MM.1S (cell line): Measurements from ENCODE around the gene LTB4R.

ENCODE experiments used
- DNase-seq: peaks from one replicate; pipeline ENCODE4 v3.0.0-alpha.2; 2015
- H2AFZ ChIP-seq: fragments of 300-600 bp; sonication (generic); 2 replicates; pipeline ENCODE4 v1.6.0; 2016; ENCODE audit warnings: antibody characterized with exemption, low read length
- H3F3A ChIP-seq: fragments of 300-600 bp; sonication (generic); 2 replicates; pipeline ENCODE4 v1.6.1; 2016; ENCODE audit warnings: mild to moderate bottlenecking, antibody characterized with exemption, low read length, moderate library complexity, mixed read lengths; ENCODE audit not compliant: insufficient read depth
- H3K27ac ChIP-seq: fragments of 300-600 bp; sonication (generic); 2 replicates; pipeline ENCODE4 v1.5.1; 2016; ENCODE audit warnings: mild to moderate bottlenecking, low read length
- H3K27me3 ChIP-seq: fragments of 300-600 bp; sonication (generic); replicated peaks from 2 replicates; pipeline ENCODE4 v1.6.0; 2016; ENCODE audit warnings: low read length; ENCODE audit not compliant: insufficient read depth
- H3K36me3 ChIP-seq: fragments of 300-600 bp; sonication (generic); replicated peaks from 2 replicates; pipeline ENCODE4 v1.6.1; 2016; ENCODE audit warnings: mild to moderate bottlenecking, low read length, mixed read lengths; ENCODE audit not compliant: insufficient read depth
- H3K4me1 ChIP-seq: fragments of 300-600 bp; sonication (generic); 2 replicates; pipeline ENCODE4 v1.6.1; 2016; ENCODE audit warnings: low read length, mixed read lengths
- H3K4me2 ChIP-seq: fragments of 300-600 bp; sonication (generic); 2 replicates; pipeline ENCODE4 v1.6.0; 2016; ENCODE audit warnings: low read depth, low read length
- H3K4me3 ChIP-seq: fragments of 300-600 bp; sonication (generic); 2 replicates; pipeline ENCODE4 v1.5.1; 2016; ENCODE audit warnings: low read length, mixed read lengths
- H3K79me2 ChIP-seq: fragments of 300-600 bp; sonication (generic); 2 replicates; pipeline ENCODE4 v1.6.1; 2016; ENCODE audit warnings: mixed run types, low read length, mixed read lengths
- H3K9ac ChIP-seq: fragments of 300-600 bp; sonication (generic); 2 replicates; pipeline ENCODE4 v1.6.1; 2016; ENCODE audit warnings: low read length, mixed read lengths
- H3K9me2 ChIP-seq: fragments of 300-600 bp; sonication (generic); replicated peaks from 2 replicates; pipeline ENCODE4 v1.6.1; 2016; ENCODE audit warnings: mild to moderate bottlenecking, low read length, mixed read lengths; ENCODE audit not compliant: insufficient read depth
- H3K9me3 ChIP-seq: fragments of 300-600 bp; sonication (generic); replicated peaks from 2 replicates; pipeline ENCODE4 v1.6.1; 2016; ENCODE audit warnings: mild to moderate bottlenecking, low read length, mixed read lengths; ENCODE audit not compliant: insufficient read depth
- H4K20me1 ChIP-seq: fragments of 300-600 bp; sonication (generic); 2 replicates; pipeline ENCODE4 v1.6.1; 2016; ENCODE audit warnings: mild to moderate bottlenecking, low read length, moderate library complexity, mixed read lengths; ENCODE audit not compliant: insufficient read depth
- EZH2 ChIP-seq: fragments of 300-600 bp; sonication (generic); optimal IDR thresholded peaks from 2 replicates; pipeline ENCODE3; 2017; ENCODE audit warnings: low read depth, mild to moderate bottlenecking, antibody characterized with exemption, low read length, mixed read lengths
- EZH2phosphoT487 ChIP-seq: fragments of 300-600 bp; sonication (generic); IDR thresholded peaks from 2 replicates; pipeline ENCODE4 v1.6.1; 2018; ENCODE audit warnings: antibody characterized with exemption, low read length
- TF ChIP-seq, protein P1 (sequence below): fragments of 300-600 bp; sonication (generic); IDR thresholded peaks from 2 replicates; pipeline ENCODE4 v1.5.1; 2016; ENCODE audit warnings: antibody characterized with exemption, low read length, mixed read lengths

Gene LTB4R

DNA sequence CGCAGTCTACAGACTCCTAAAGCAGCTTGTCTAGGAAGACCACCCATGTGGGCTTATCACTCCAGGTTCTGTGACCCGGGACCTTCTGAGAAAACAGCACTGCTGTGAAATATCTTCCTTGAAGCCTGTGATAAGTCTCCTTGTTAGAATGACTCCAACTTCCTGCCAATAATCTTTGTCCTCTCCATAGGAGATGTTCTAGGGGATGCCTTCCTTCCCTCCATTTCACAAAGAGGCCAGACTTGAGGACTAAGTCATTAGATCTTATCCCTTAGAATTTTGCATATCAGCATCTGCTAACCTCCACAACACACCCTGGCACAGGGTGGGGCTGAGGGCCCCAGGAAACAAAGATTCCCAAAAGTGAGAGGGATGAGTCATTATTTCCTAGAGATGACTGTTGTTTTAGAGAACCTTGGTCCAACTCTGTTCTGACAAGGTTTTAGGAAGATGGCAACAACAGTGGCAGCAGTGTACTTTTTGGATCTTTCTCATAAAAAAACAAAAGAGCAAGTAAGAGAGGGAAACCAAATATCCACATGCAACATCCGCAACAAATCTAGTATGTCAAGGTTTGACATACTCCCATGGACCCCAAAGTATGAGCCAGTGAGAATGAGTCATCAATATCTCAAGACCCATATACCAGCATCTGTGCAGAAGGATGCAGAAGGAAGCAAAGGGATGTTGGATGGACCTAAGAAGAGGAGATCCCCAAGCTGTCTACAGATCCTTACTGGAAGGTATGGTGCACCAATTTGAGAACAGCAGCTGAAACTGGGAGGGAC is 6.0 kb downstream of the LTB4R start:
- Histone ChIP-seq H3K9me3 (no peaks in the 10 kb centered on the region), H3F3A (no peaks in the 10 kb centered on the region; the same call in 1 of the 2 replicates), H3K36me3 (no peaks in the 10 kb centered on the region), H3K9me2 (no peaks in the 10 kb centered on the region), H3K9ac (no peak overlapping the region), H3K4me1 (peaks cover 10% of the 10 kb centered on the region), H3K27ac (no peak overlapping the region), H4K20me1 (no peaks in the 10 kb centered on the region), H3K79me2 (no peaks in the 10 kb centered on the region), H3K4me3 (no peak overlapping the region), H3K4me2 (no peak overlapping the region), H2AFZ (no peak overlapping the region), H3K27me3 (no peaks in the 10 kb centered on the region; the same call in 1 of the 2 replicates)
- TF ChIP-seq EZH2phosphoT487 (no peak), EZH2 (no peak)
- TF ChIP-seq, protein P1, sequence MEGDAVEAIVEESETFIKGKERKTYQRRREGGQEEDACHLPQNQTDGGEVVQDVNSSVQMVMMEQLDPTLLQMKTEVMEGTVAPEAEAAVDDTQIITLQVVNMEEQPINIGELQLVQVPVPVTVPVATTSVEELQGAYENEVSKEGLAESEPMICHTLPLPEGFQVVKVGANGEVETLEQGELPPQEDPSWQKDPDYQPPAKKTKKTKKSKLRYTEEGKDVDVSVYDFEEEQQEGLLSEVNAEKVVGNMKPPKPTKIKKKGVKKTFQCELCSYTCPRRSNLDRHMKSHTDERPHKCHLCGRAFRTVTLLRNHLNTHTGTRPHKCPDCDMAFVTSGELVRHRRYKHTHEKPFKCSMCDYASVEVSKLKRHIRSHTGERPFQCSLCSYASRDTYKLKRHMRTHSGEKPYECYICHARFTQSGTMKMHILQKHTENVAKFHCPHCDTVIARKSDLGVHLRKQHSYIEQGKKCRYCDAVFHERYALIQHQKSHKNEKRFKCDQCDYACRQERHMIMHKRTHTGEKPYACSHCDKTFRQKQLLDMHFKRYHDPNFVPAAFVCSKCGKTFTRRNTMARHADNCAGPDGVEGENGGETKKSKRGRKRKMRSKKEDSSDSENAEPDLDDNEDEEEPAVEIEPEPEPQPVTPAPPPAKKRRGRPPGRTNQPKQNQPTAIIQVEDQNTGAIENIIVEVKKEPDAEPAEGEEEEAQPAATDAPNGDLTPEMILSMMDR = no peak
- no peak for DNase-seq

GRCh38 chr14:24321212-24321975 is 10.1 kb downstream of the LTB4R start:
- H2AFZ ChIP-seq = no peak overlapping the region
- no peak overlapping the region for H3K9ac ChIP-seq
- H3K9me3 ChIP-seq = no peaks in the 10 kb centered on the region
- H3K79me2 ChIP-seq = no peaks in the 10 kb centered on the region
- no peaks in the 10 kb centered on the region for H4K20me1 ChIP-seq
- no peaks in the 10 kb centered on the region for H3K36me3 ChIP-seq
- no peaks in the 10 kb centered on the region; the same call in 1 of the 2 replicates for H3F3A ChIP-seq
- H3K4me1 ChIP-seq = no peaks in the 10 kb centered on the region
- H3K9me2 ChIP-seq = no peaks in the 10 kb centered on the region
- TF ChIP-seq EZH2phosphoT487 (no peak), EZH2 (no peak)
- TF ChIP-seq, protein P1 = no peak
- H3K27ac ChIP-seq = no peak overlapping the region
- peaks cover 11% of the 10 kb centered on the region; the same call in 1 of the 2 replicates for H3K27me3 ChIP-seq
- H3K4me2 ChIP-seq = peak overlapping the region; percentile 37; the same call in 1 of the 2 replicates
- peak; percentile 30 for DNase-seq
- no peak overlapping the region for H3K4me3 ChIP-seq

DNA sequence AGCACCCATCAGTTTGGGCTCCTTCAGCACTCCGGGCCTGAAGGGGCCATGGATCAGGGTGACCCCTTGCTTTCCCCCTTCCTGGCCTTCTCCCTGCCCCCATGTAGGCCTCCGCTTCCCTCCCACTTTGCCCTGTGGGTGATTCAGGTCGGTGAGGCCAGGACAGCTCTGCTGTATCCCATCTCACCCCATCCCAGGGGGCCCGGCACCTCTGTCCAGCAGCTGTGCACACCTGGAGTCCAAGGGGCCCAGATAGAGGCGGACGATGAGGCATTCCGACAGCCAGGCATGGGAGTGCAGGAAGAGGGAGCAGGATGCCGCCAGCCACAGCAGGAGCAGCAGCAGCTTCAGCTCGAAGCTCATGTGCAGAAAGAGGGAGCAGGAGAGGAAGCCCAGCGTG is 11.4 kb downstream of the LTB4R start:
- Histone ChIP-seq H3K79me2 (no peaks in the 10 kb centered on the region), H3K4me2 (no peak overlapping the region), H3K9ac (no peak overlapping the region), H3K9me2 (no peaks in the 10 kb centered on the region), H3K27me3 (peaks cover 11% of the 10 kb centered on the region; the same call in 1 of the 2 replicates), H2AFZ (no peak overlapping the region), H3K4me1 (no peaks in the 10 kb centered on the region), H3K4me3 (no peak overlapping the region), H3F3A (no peaks in the 10 kb centered on the region; the same call in 1 of the 2 replicates), H3K9me3 (no peaks in the 10 kb centered on the region), H3K36me3 (no peaks in the 10 kb centered on the region), H4K20me1 (no peaks in the 10 kb centered on the region), H3K27ac (no peak overlapping the region)
- no peak for TF ChIP-seq EZH2phosphoT487
- TF ChIP-seq, protein P1 = no peak
- no peak for TF ChIP-seq EZH2
- no peak for DNase-seq
